ENCODE measurements around the gene KBTBD7.

KBTBD7 gene

DNA sequence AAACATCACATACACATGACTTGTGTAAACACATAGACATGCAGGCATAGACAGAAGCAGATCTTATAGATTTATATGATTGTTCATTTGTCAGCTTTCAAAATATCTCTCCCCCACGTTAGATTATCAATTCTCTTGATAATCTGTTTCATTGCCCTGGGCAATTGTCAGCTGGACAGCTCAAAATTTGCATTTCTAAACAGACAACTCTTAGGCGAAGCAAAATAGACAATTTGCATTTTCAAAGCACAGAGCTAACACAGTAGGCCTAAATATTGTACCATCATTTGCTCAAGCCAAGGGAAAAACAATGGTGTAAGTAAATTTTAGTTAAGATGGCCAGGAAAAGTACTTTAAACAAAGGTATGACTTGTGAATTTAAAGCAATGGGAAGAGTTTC lies 37.7 kb downstream of the KBTBD7 start:
- TF ChIP-seq, protein P1, sequence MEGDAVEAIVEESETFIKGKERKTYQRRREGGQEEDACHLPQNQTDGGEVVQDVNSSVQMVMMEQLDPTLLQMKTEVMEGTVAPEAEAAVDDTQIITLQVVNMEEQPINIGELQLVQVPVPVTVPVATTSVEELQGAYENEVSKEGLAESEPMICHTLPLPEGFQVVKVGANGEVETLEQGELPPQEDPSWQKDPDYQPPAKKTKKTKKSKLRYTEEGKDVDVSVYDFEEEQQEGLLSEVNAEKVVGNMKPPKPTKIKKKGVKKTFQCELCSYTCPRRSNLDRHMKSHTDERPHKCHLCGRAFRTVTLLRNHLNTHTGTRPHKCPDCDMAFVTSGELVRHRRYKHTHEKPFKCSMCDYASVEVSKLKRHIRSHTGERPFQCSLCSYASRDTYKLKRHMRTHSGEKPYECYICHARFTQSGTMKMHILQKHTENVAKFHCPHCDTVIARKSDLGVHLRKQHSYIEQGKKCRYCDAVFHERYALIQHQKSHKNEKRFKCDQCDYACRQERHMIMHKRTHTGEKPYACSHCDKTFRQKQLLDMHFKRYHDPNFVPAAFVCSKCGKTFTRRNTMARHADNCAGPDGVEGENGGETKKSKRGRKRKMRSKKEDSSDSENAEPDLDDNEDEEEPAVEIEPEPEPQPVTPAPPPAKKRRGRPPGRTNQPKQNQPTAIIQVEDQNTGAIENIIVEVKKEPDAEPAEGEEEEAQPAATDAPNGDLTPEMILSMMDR (IDR thresholded peaks at IDR 0.05; ENCODE audit: insufficient read depth, low read depth, low read length, missing control alignments), result no peak
- DNase-seq (ENCODE audit: low read depth), result no peak
- no peak overlapping the region for H3K4me3 ChIP-seq (ENCODE audit: low read depth, low read length)

DNA sequence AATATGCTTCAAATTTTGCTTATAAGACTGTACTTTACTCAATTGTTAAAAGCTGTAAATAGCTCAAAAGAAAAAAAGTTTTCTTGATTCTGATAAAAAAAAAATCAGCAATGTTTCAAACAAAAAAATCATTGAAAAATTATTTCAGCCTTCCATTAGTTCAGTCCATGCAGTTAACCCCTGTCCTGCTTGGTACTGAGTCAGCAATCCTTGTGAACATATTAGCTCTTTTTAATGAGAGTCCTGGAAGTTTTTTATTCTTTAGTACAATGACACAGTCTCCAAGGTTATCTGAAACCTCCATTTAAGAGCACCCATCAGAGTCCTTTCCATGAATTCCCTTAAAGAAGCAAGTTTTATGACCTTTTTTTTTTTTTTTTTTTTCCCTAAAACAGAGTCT lies 40.3 kb downstream of the KBTBD7 start:
- H3K4me3 ChIP-seq (ENCODE audit: low read depth, low read length), result no peak overlapping the region
- TF ChIP-seq, protein P1 (IDR thresholded peaks at IDR 0.05; ENCODE audit: insufficient read depth, low read depth, low read length, missing control alignments), result no peak
- no peak for DNase-seq (ENCODE audit: low read depth)

DNA sequence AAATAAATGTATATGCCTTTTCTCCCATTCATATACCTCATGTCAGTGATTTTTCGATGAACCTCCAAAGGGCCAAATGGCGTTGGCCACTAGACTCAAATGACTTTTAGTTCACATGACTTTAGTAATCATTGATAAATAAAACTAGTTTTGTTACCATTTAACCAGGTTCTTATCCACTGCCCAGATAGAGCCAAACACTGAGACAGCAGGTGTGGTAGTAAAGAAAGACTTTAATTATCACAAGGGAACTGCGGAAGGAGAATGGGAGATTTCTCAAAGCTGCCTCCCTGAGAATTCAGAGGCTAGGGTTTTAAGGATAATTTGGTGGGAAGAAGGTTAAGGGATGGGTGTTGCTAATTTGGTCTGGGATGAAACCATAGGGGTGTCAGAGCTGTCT lies 42.4 kb downstream of the KBTBD7 start:
- no peak overlapping the region for H3K4me3 ChIP-seq (ENCODE audit: low read depth, low read length)

DNA sequence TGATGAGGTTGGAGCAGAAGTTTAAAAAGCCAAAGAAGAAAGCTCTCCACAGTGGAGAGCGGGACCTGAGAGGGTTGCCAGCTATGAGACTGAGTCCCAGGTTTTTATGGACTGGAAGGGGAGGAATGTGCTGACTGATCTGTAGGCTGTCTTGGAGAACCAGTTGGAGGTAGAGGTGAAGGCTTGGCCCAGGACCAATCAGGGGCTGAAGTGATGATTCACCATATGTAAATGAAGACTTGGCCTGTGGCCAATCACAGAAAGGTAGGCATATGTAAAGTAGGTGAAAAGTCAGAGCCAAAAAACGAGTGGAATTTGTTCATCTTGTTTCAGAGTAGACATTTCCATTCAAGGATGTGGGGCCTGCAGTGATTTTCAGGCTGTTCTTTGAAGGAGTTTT lies 44.3 kb downstream of the KBTBD7 start:
- no peak for DNase-seq (ENCODE audit: low read depth)
- H3K4me3 ChIP-seq (ENCODE audit: low read depth, low read length), result no peak overlapping the region
- TF ChIP-seq, protein P1 (IDR thresholded peaks at IDR 0.05; ENCODE audit: insufficient read depth, low read depth, low read length, missing control alignments), result no peak

More for the DNA sequence above, 42.4 kb downstream of the KBTBD7 start:
- no peak for DNase-seq (ENCODE audit: low read depth)
- TF ChIP-seq, protein P1 (IDR thresholded peaks at IDR 0.05; ENCODE audit: insufficient read depth, low read depth, low read length, missing control alignments), result no peak

DNA sequence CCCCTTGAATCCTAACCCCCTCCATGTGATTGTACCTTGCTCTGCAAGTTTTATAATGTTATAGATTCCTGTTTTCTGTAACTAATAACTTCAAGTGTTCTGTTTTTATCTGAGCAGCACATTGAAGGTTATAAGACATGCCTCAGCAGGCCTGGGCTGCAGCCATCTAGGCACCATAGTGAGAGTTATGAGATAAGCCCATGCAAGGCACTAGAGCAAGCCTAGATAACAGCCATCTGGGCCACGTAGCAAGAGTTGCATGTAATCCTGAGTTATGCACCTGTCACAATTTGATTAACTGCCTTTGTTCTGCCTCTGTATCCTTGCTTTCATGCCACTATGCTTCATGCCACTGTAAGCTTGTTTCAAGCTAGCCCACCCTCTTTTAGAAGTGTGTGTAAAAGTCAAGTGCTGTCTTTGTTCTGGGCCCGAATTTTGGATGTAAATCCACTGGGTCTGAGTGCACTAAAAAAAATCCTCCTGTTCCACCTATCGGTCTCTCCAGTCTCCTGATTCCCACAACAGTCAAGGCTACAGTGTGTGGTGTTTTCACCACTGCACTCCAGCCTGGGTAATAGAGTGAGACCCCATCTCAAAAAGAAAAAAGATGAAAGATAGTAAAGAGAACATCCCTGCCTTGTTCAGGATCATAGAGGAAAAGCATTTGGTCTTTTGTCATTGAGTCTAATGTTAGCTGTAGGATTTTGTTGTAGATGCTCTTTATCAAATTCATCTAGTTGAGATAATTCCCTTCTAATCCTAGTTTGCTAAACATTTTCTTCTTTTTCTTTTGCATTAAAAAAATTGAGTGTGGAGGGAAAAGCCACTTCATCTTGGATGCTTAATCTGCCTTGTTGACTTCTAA lies 45.7 kb downstream of the KBTBD7 start:
- TF ChIP-seq, protein P1 (IDR thresholded peaks at IDR 0.05; ENCODE audit: insufficient read depth, low read depth, low read length, missing control alignments), result no peak
- DNase-seq (ENCODE audit: low read depth), result no peak

DNA sequence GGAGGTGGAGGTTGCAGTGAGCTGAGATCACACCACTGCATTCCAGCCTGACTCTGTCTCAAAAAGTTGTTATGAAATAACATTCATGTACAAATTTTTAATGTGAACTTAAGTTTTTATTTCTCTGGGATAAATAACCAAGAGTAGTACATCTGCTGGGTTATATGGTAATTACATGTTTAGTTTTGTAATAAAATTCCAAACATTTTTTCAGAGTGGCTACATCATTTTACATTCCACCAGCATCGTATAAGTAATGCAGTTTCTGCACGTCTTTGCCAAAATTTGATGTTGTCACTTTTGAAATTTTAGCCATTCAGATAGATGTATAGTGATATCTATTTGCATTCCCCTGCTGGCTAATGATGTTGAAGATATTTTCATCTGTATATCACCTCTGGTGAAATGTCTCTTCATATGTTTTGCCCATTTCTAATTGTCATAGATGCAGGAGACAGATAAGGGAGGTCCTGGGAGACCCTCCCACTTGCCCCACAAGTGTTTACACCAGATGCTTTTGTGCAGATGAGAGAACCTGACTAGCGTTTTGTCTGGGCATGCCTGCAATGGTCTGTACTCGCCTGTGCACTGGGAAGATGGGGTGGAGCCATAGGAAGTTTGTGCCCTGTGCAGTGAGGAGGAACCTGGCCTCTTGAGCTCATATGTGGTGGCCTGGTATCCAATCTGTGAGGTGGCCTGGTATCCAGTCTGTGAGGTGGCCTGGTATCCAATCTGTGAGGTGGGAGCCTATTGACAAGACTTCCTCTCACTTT lies 49.0 kb downstream of the KBTBD7 start:
- DNase-seq (ENCODE audit: low read depth), result no peak
- TF ChIP-seq, protein P1 (IDR thresholded peaks at IDR 0.05; ENCODE audit: insufficient read depth, low read depth, low read length, missing control alignments), result no peak
- H3K4me3 ChIP-seq (ENCODE audit: low read depth, low read length), result no peak overlapping the region

More for the DNA sequence above, 45.7 kb downstream of the KBTBD7 start:
- H3K4me3 ChIP-seq (ENCODE audit: low read depth, low read length), result no peak overlapping the region

Measured in GM12865 (cell line).